NB4 (cell line): ENCODE data around the gene RGS6.

ENCODE experiments used
- CTCF ChIP-seq: IDR thresholded peaks from one replicate; pipeline ENCODE4 v1.5.1; 2012; ENCODE audit warnings: low read depth, low read length
- POLR2A ChIP-seq: IDR thresholded peaks from 2 replicates; pipeline ENCODE4 v1.6.1; 2011; ENCODE audit warnings: mild to moderate bottlenecking; ENCODE audit not compliant: insufficient read length; ENCODE audit errors: extremely low read depth

DNA sequence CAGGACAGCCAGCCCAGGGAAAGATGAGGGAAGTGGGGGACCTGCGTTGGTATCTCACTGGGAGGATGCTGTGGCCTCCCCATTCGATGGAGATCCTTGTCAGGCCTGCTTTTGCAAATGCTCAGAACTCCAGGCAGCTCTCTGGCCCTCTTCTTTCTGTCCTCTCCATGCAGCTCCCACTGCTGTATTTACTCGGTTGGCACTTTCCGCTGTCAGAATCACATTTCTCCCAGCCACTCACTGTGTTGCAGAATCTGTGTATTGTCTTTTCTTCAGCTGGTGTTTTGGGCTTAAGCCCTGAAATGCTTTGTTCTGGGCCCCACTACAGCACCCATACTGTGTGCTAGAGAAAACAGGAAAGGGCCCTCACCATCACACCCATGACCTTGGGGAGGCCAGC lies 401.1 kb downstream of the RGS6 start:
- no peak for TF ChIP-seq CTCF
- no peak for TF ChIP-seq POLR2A
